Upper lobe of right lung (tissue), 1 donor: Measurements from ENCODE around the gene PNRC2. TPM values are rescaled to one million over a fixed set of nuclear protein-coding genes. Genes with fewer than 3 reads are reported as not detected.
"Not testable (repeated sequence)": the region's sequence is repeated elsewhere in the genome, so short reads cannot be mapped to it uniquely, and the experiment has no call there.

ENCODE experiments used
- ATAC-seq: fragments of 200-7000 bp; cut with Tn5 transposase; one replicate; pipeline ENCODE4 v1.9.1; 2020; ENCODE audit warnings: mild to moderate bottlenecking, moderate library complexity
- DNase-seq: peaks from one replicate; pipeline ENCODE4 v3.0.0-alpha.2; 2020
- H3K27ac ChIP-seq: fragments of 200-600 bp; one replicate; pipeline ENCODE4 v1.8.0; 2022
- H3K27me3 ChIP-seq: fragments of 200-600 bp; one replicate; pipeline ENCODE4 v1.8.0; 2022; ENCODE audit warnings: mild to moderate bottlenecking
- H3K36me3 ChIP-seq: fragments of 200-600 bp; one replicate; pipeline ENCODE4 v1.8.0; 2022
- H3K4me1 ChIP-seq: fragments of 200-600 bp; one replicate; pipeline ENCODE4 v1.8.0; 2022
- H3K4me3 ChIP-seq: fragments of 200-600 bp; one replicate; pipeline ENCODE4 v1.8.0; 2022; ENCODE audit warnings: mild to moderate bottlenecking
- H3K9me3 ChIP-seq: fragments of 200-600 bp; one replicate; pipeline ENCODE4 v1.8.0; 2022
- intact Hi-C: fragments of 100-400 bp; cut with DNase I; formaldehyde crosslinking; loops from one replicate; pipeline ENCODE4 v1.11.0; 2022
- total RNA-seq: library from RNA; stranded (reverse); fragmentation: NEBNext Ultra II Directional; extraction: Animal tissue kit (Norgen Biotek cat#: 25700); gene quantifications from one replicate; pipeline ENCODE4 v1.2.1, GENCODE V29; 2021
- TF ChIP-seq, protein P1 (sequence below): fragments of 200-600 bp; IDR thresholded peaks from one replicate; pipeline ENCODE4 v1.8.0; 2022; ENCODE audit warnings: antibody characterized with exemption
- donor health status: DM: no; HTN: yes; CAD: no; lungs with severe emphysema.

The PNRC2 gene
- total RNA-seq, 1 donor from 2014 or later, result 119 TPM

DNA sequence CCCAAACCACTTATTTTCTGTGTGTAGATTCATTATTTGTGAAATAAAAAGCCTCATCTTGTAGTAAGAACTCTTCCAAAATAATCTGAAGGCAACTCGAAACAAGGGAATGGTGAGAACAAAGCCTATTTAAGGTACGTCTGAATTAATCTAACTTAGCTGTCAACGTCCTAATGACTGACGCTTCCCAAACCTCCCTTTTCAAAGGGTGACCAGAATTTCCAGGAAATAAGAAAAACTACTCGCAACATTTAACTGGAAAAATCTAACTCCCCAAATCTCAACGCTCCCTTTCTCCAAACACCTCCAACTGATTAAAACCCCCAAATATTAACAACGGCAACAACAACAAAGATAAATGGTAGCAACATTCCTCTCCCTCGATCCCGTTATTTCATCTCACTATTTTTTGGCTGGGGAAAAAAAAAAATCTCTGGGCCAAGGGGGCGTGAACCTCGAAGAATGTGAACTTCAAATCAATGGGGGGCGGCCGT, 19.8 kb downstream of the PNRC2 start:
- H3K36me3 ChIP-seq, result peaks cover 8% of the 10 kb centered on the region
- peaks cover 39% of the 10 kb centered on the region for H3K4me1 ChIP-seq
- intact Hi-C loops, result no loop called here
- peak overlapping the region; percentile 89 for H3K4me3 ChIP-seq
- peak overlapping the region; percentile 96 for H3K27ac ChIP-seq
- H3K9me3 ChIP-seq, result no peaks in the 10 kb centered on the region
- TF ChIP-seq, protein P1, sequence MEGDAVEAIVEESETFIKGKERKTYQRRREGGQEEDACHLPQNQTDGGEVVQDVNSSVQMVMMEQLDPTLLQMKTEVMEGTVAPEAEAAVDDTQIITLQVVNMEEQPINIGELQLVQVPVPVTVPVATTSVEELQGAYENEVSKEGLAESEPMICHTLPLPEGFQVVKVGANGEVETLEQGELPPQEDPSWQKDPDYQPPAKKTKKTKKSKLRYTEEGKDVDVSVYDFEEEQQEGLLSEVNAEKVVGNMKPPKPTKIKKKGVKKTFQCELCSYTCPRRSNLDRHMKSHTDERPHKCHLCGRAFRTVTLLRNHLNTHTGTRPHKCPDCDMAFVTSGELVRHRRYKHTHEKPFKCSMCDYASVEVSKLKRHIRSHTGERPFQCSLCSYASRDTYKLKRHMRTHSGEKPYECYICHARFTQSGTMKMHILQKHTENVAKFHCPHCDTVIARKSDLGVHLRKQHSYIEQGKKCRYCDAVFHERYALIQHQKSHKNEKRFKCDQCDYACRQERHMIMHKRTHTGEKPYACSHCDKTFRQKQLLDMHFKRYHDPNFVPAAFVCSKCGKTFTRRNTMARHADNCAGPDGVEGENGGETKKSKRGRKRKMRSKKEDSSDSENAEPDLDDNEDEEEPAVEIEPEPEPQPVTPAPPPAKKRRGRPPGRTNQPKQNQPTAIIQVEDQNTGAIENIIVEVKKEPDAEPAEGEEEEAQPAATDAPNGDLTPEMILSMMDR, result no peak
- no peaks in the 10 kb centered on the region for H3K27me3 ChIP-seq
- ATAC-seq (no peak), DNase-seq (no peak)

DNA sequence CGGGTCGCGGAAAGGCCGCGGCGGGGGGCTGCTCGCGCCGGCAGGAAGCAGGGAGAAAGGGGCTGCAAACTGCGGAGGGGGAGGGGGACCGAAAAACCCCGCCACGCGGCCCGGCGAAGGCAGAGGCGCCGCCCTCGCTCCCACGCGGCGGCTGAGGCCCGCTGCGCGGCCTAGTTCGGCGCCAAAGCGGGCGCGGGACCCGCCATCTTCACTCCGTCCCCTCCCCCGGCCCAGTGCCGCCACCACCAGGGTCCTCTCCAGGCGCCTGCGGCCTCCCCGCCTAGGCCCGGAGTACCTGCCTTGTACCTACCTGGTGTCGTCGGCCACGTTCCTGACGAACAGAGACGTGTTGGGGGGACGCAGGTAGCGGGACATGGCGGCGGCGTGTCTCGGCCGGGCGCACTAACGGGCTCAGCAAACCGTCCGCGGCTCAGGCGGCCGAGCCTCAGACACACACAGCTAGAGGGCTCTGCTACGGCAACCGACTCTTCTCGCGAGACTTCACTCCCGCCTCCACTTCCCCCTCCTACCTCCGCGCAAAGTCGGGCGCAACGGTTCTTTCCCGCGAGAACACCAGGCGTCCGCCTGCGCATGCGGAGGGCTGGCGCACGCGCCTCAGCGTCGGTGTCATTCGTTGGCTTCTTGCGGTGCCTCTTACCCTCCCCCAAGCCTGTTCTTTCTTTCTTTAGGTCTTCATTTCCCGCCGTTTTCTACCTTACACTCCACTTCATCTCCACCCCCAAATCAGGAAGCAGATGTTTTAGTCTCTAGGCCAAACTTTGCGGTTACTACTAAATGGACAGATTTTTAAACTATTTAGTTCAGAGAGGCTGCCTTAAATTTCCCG, 20.5 kb downstream of the PNRC2 start, which contains the start of gene SRSF10:
Gene SRSF10, minus strand, starts transcription at position 447 of the 847 bp plus-strand sequence. Its CDS starts 72 bp downstream, at position 375.
- Histone ChIP-seq H3K4me1 (peaks cover 45% of the 10 kb centered on the region), H3K4me3 (peak within 1 kb of the TSS; percentile 89), H3K9me3 (no peaks in the 10 kb centered on the region), H3K27me3 (no peaks in the 10 kb centered on the region), H3K36me3 (peaks cover 1% of the 10 kb centered on the region), H3K27ac (peak within 1 kb of the TSS; percentile 96)
- ATAC-seq (peak; percentile 99), DNase-seq (peak; percentile 99)
- TF ChIP-seq, protein P1, result peak; percentile 24
- intact Hi-C loops, result no loop called here

DNA sequence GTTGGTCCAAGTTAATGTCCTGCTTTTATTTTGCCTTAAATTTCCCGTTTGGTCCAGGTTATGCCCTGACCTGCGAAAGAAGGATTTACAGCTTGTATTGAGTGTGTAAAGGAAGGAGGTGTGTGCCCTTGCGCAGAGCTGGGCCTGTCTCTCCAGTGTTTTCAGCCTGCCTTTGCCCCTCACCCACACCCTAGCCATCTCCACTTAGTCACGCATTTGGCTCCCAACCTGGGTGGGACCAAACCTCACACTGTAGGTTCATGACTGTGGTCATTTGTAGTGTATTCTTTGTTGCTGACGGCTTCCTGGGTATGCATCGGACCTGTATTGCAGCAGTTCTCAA, 21.1 kb downstream of the PNRC2 start:
- peak; percentile 3 for ATAC-seq
- Histone ChIP-seq H3K9me3 (no peaks in the 10 kb centered on the region), H3K27me3 (no peaks in the 10 kb centered on the region), H3K36me3 (no peaks in the 10 kb centered on the region), H3K4me3 (peak overlapping the region; percentile 89), H3K27ac (peak overlapping the region; percentile 96), H3K4me1 (peaks cover 41% of the 10 kb centered on the region)
- intact Hi-C loops, result no loop called here
- no peak for DNase-seq
- TF ChIP-seq, protein P1, result no peak

DNA sequence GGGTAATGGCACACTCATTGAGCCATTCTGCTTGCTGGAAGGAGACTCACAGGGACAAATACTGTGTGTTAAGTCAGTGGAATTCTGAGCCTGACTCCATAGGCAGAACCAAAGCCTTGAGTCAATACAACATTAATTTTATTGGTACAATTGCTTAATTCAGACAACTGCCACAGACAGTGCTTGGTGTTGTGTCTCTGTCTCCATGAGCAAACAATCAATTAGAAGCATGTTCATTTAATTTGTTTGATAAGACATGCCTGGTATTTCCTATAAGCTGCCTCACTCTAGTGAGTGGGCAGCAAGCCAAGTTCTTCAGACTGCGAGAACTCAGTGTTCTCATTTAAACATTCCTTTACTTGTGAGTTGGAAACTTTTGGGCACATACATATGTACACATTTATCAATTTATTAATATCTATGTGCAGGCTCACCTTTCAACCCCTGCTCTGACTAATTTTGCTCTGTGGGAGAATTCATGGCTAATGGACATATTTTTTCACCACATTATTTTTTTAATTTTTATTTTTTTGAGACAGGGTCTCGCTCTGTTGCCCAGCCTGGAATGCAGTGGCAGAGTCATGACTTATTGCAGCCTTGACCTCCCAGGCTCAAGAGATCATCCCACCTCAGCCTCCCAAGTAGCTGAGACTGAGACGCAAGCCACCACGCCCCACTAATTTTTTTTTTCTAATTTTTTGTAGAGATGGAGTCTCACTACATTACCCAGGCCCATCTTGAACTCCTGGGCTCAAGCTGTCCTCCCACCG, 25.0 kb downstream of the PNRC2 start:
- intact Hi-C loops, result no loop called here
- Histone ChIP-seq H3K9me3 (no peaks in the 10 kb centered on the region), H3K27me3 (no peaks in the 10 kb centered on the region), H3K27ac (peak overlapping the region; percentile 43), H3K4me1 (peaks cover 19% of the 10 kb centered on the region), H3K4me3 (no peak overlapping the region), H3K36me3 (no peaks in the 10 kb centered on the region)
- DNase-seq (no peak), ATAC-seq (no peak)
- TF ChIP-seq, protein P1, result no peak

DNA sequence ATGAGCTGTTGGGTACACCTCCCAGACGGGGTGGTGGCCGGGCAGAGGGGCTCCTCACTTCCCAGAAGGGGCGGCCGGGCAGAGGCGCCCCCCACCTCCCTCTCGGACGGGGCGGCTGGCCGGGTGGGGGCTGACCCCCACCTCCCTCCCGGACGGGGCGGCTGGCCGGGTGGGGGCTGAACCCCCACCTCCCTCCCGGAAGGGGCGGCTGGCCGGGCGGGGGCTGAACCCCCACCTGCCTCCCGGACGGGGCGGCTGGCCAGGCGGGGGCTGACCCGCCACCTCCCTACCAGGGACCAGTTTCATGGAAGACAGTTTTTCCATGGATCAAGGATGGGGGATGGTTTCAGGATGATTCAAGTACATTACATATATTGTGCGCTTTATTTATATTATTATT, 27.4 kb downstream of the PNRC2 start:
- H3K27me3 ChIP-seq, DNase-seq, H3K4me3 ChIP-seq, ATAC-seq, H3K36me3 ChIP-seq, intact Hi-C loops, H3K27ac ChIP-seq, H3K9me3 ChIP-seq: not testable (repeated sequence)
- H3K4me1 ChIP-seq, result peaks cover 11% of the 10 kb centered on the region

DNA sequence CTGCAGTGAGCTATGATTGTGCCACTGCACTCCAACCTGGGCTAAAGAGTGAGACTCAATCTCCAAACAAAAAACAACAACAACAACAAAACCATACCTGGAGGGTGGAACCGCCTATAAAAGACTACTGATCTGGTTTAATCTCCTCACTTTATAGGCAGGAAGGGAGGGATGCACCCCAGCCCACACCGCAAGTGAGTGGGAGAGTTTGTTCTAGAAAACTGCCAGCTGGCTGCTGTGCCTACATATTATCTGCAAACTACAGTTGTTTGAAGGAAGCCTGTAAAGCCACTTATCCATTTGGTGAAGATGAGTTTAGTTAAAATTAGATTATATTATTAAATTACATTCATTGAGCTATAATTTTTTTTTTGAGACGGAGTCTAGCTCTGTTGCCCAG, 29.6 kb downstream of the PNRC2 start:
- intact Hi-C loops, result no loop called here
- no peak for ATAC-seq
- no peaks in the 10 kb centered on the region for H3K27me3 ChIP-seq
- H3K4me3 ChIP-seq, result no peak overlapping the region
- TF ChIP-seq, protein P1, result no peak
- no peaks in the 10 kb centered on the region for H3K36me3 ChIP-seq
- no peak overlapping the region for H3K27ac ChIP-seq
- no peak for DNase-seq
- H3K4me1 ChIP-seq, result peaks cover 8% of the 10 kb centered on the region
- H3K9me3 ChIP-seq, result no peaks in the 10 kb centered on the region

DNA sequence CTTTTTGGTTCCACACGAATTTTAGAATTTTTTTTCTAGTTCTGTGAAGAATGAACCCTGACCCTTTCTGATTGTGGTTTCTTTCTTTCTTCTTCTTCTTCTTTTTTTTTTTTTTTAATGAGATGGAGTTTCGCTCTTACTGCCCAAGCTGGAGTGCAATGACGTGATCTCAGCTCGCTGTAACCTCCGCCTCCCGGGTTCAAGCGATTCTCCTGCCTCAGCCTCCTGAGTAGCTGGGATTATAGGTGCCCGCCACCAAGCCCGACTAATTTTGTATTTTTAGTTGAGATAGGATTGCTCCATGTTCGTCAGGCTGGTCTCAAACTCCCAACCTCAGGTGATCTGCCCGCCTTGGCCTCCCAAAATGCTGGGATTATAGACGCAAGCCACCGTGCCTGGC, 32.4 kb downstream of the PNRC2 start:
- not testable (repeated sequence) for H3K27ac ChIP-seq, H3K27me3 ChIP-seq, ATAC-seq

More for the DNA sequence above, 32.4 kb downstream of the PNRC2 start:
- H3K4me1 ChIP-seq, H3K4me3 ChIP-seq, H3K9me3 ChIP-seq, H3K36me3 ChIP-seq, DNase-seq, intact Hi-C loops: not testable (repeated sequence)
